ENCODE results near the gene NARF. TPM values are rescaled to one million over a fixed set of nuclear protein-coding genes. Genes with fewer than 3 reads are reported as not detected.

Gene NARF
- total and polyA plus RNA-seq, 2 donors (not counting 3 experiments of a cell fraction or from before 2014, with no cell fraction given) = 83.4 to 158 TPM

DNA sequence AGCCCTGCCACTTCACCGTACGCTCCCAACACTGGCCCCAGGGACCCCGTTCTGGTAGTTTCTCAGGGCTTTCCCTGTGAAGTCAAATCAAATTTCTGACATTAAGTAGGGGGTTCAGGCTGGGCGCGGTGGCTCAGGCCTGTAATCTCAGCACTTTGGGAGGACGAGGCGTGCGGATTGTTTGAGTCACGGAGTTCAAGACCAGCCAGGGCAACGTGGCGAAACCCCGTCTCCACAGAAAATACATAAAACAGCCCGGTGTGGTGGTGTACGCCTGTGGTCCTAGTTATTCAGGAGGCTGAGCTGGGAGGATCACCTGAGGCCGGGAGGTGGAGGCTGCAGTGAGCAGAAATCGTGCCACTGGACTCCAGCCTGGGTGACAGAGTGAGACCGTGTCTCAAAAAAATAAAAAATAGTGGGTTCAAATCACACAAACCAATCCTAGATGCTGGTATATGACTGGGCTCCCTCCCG lies 8.6 kb upstream of the NARF start:
- Histone ChIP-seq H3K27ac (ENCODE audit: insufficient read depth, low read depth, low read length) (peak overlapping the region; percentile 29), H3K9ac (replicated peaks; ENCODE audit: extremely low read depth, insufficient read depth, low read length) (peak overlapping the region; percentile 77), H3K36me3 (ENCODE audit: control insufficient read depth in 2 of 2, extremely low read depth in 1 of 2, insufficient read depth in 2 of 2, low read length in 2 of 2) (no peaks in the 10 kb centered on the region), H3K9me3 (replicated peaks; ENCODE audit: control insufficient read depth, insufficient read depth, low read length) (no peaks in the 10 kb centered on the region), H3K4me3 (replicated peaks in 1 of 3; ENCODE audit: insufficient read depth in 1 of 3, low read depth in 1 of 3, low read length in 3 of 3) (peak overlapping the region; percentile 33 to 68 (median 53)), H3K4me1 (ENCODE audit: control insufficient read depth, extremely low read depth, insufficient read depth, low read length) (peaks cover 6% of the 10 kb centered on the region), H2AFZ (ENCODE audit: low read depth, low read length) (peak overlapping the region; percentile 88), H4K20me1 (replicated peaks; ENCODE audit: control insufficient read depth, extremely low read depth, insufficient read depth, low read length) (no peaks in the 10 kb centered on the region), H3K27me3 (ENCODE audit: control insufficient read depth in 2 of 2, insufficient read depth in 2 of 2, low read length in 2 of 2) (no peaks in the 10 kb centered on the region), H3K4me2 (ENCODE audit: insufficient read depth, low read length) (peak overlapping the region; percentile 39), H3K9me1 (replicated peaks; ENCODE audit: control insufficient read depth, extremely low read depth, insufficient read depth, low read length) (no peaks in the 10 kb centered on the region), H3K79me2 (ENCODE audit: control insufficient read depth, insufficient read depth, low read length) (peaks cover 3% of the 10 kb centered on the region)
- intact Hi-C loops (cut with micrococcal nuclease) (loop anchor here (1.0 to 10.0 kb wide), 4 partner anchors 8 to 395 kb away; partner anchors contain the start of genes HEXD, NARF, OGFOD3 and ZNF750), dilution Hi-C loops (cut with MboI; ENCODE audit: extremely low pct_ligation_motif_present, low sequenced_read_pairs) (no loop called here)
- FAIRE-seq (no peak), DNase-seq (ENCODE audit: low read depth, low spot score) (no peak)
- TF ChIP-seq JUN (IDR thresholded peaks at IDR 0.05; ENCODE audit: borderline replicate concordance, insufficient read depth, insufficient read length, low read depth) (no peak), EZH2 (IDR thresholded peaks at IDR 0.05; ENCODE audit: borderline replicate concordance, low read depth, low read length, severe bottlenecking) (no peak), FOS (IDR thresholded peaks at IDR 0.05; ENCODE audit: borderline replicate concordance, insufficient read depth, low read length) (no peak), POLR2AphosphoS5 (IDR thresholded peaks at IDR 0.05; ENCODE audit: insufficient read depth, low read depth, low read length) (no peak), GATA2 (IDR thresholded peaks at IDR 0.05; ENCODE audit: insufficient read depth, insufficient read length, low read depth, low read length) (no peak), POLR2A (IDR thresholded peaks at IDR 0.05; ENCODE audit: low read depth, low read length) (no peak)
- TF ChIP-seq, protein P1, sequence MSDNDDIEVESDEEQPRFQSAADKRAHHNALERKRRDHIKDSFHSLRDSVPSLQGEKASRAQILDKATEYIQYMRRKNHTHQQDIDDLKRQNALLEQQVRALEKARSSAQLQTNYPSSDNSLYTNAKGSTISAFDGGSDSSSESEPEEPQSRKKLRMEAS (IDR thresholded peaks at IDR 0.05; ENCODE audit: insufficient read depth, insufficient read length) = no peak
- TF ChIP-seq, protein P2, sequence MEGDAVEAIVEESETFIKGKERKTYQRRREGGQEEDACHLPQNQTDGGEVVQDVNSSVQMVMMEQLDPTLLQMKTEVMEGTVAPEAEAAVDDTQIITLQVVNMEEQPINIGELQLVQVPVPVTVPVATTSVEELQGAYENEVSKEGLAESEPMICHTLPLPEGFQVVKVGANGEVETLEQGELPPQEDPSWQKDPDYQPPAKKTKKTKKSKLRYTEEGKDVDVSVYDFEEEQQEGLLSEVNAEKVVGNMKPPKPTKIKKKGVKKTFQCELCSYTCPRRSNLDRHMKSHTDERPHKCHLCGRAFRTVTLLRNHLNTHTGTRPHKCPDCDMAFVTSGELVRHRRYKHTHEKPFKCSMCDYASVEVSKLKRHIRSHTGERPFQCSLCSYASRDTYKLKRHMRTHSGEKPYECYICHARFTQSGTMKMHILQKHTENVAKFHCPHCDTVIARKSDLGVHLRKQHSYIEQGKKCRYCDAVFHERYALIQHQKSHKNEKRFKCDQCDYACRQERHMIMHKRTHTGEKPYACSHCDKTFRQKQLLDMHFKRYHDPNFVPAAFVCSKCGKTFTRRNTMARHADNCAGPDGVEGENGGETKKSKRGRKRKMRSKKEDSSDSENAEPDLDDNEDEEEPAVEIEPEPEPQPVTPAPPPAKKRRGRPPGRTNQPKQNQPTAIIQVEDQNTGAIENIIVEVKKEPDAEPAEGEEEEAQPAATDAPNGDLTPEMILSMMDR (IDR thresholded peaks at IDR 0.05; ENCODE audit: extremely low read depth in 1 of 2, insufficient read depth in 1 of 2, low read depth in 1 of 2, low read length in 2 of 2) = no peak
- CTCF ChIA-PET = interaction anchor here (1.0 kb wide), 1 partner anchor 25 kb away, joined by 3 read pairs; no protein-coding TSS in a partner anchor
- no TSS peak for BruUV-seq (replicated peaks)
- POLR2A ChIA-PET = no interaction called here

Measured in endothelial cell of umbilical vein (primary cell).